Mucosa of stomach (tissue), 1 donor: ENCODE measurements around the gene CHIT1.
A peak's percentile ranks its signal among the peaks of the same experiment; 100 is the strongest.
"Not testable (repeated sequence)": the region's sequence is repeated elsewhere in the genome, so short reads cannot be mapped to it uniquely, and the experiment has no call there.

Experiments
- H3K27me3 ChIP-seq: one replicate; pipeline ENCODE4 v1.7.0; 2013; ENCODE audit warnings: mild to moderate bottlenecking, low read length; ENCODE audit not compliant: control insufficient read depth, insufficient read depth
- H3K36me3 ChIP-seq: one replicate; pipeline ENCODE4 v1.7.0; 2013; ENCODE audit warnings: low read length; ENCODE audit not compliant: control insufficient read depth, insufficient read depth
- H3K4me1 ChIP-seq: one replicate; pipeline ENCODE4 v1.7.0; 2013; ENCODE audit warnings: mild to moderate bottlenecking, low read length; ENCODE audit not compliant: control insufficient read depth, insufficient read depth
- H3K4me3 ChIP-seq: one replicate; pipeline ENCODE4 v1.7.0; 2013; ENCODE audit warnings: low read length
- H3K9ac ChIP-seq: one replicate; pipeline ENCODE4 v1.7.0; 2013; ENCODE audit warnings: mild to moderate bottlenecking, low read length, moderate library complexity
- H3K9me3 ChIP-seq: one replicate; pipeline ENCODE4 v1.7.0; 2013; ENCODE audit warnings: mild to moderate bottlenecking, low read length, moderate library complexity; ENCODE audit not compliant: control insufficient read depth
- donor health status: Pancreatic carcinoma.

The CHIT1 gene

DNA sequence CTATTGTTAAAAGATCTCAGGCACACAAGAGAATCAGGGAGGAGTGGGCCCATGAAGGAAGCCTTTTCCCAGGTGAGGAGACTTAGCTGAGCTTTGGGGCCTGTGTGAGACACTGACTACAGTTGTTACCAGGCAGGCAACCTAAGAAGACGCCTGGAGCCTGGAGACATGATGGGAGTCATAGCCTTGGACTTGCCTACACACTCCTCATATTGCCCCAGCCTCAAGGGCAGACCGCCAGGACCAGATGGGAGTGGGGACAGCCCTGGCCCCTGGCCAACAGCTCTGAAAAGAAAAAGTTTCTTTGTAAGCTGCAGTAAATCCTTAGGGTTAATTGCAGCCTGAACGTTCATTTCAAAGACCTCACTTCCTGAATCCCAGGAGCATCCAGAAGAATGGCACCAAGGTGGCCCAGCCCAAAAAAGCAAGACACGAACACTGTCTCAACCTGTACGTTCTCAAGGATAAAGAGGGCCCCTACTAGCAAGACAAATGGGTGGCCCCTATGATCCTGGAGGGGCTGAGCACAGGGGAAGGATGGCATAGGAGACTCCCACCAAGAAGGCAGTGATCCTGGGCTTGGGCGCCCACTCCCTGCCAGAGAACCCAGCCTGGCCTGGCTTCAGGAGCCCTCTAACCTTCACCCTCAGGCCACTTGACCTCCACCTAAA is 42.6 kb upstream of the CHIT1 start:
- no peak overlapping the region for H3K9ac ChIP-seq
- no peaks in the 10 kb centered on the region for H3K36me3 ChIP-seq
- peaks cover 43% of the 10 kb centered on the region for H3K4me1 ChIP-seq
- no peaks in the 10 kb centered on the region for H3K27me3 ChIP-seq
- no peak overlapping the region for H3K4me3 ChIP-seq
- H3K9me3 ChIP-seq = no peaks in the 10 kb centered on the region

DNA sequence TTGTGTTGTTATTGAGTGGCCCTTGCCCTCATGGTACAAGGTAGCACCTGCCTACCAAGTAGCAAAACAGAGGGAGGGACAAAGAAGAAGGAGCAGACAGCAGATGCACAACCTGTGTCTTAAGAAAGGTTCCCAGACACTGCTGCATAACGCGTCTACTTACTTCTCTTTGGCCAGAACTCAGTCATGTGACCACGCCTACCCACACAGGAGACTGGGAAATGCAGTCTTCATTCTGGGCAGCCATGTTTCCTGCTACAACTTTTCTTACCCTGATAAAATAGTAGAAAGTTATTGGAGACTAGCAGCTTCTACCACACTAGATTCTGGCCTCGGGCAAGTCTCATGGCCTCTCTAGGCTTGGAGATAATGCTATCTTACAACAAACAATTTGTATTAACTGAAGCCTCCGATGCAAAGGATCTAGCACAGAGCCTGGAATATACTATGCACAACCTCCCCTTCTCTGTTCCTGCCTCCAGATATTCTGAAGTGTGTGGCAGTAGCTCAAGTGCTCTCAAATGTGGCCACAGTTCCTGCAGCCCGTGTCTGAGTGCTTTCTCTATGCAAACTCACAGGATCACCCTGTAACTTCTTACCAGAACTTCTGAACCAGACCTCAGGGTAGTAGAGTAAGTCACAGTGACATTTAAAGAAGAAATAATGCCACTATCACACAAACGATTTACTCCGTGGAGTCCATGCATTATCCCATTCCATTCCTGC is 41.7 kb upstream of the CHIT1 start:
- H3K9me3 ChIP-seq = no peaks in the 10 kb centered on the region
- no peak overlapping the region for H3K9ac ChIP-seq
- peaks cover 37% of the 10 kb centered on the region for H3K4me1 ChIP-seq
- H3K27me3 ChIP-seq = no peaks in the 10 kb centered on the region
- no peak overlapping the region for H3K4me3 ChIP-seq
- H3K36me3 ChIP-seq = no peaks in the 10 kb centered on the region

DNA sequence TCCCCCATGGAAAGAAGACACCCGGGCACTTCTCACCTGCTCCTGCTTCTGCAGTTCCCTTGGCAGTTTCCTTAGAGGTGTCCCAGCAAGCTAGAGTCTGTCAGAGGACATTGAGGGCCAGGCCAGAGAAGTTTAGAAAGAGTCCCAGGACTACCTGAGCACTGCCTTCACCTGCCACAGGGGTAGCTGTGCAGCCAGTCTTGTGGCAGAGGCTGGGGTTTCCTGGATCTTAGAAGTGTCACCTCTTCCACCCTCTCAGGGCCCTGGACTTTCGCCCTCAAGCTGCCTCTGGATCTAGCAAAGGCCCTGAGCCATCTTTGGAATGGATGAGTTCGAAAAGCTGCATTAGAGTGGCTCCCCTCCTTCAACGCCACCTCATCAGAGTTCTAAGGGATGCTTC is 41.0 kb upstream of the CHIT1 start:
- Histone ChIP-seq H3K9me3 (no peaks in the 10 kb centered on the region), H3K27me3 (no peaks in the 10 kb centered on the region), H3K9ac (no peak overlapping the region), H3K4me3 (no peak overlapping the region), H3K36me3 (no peaks in the 10 kb centered on the region), H3K4me1 (peaks cover 37% of the 10 kb centered on the region)

DNA sequence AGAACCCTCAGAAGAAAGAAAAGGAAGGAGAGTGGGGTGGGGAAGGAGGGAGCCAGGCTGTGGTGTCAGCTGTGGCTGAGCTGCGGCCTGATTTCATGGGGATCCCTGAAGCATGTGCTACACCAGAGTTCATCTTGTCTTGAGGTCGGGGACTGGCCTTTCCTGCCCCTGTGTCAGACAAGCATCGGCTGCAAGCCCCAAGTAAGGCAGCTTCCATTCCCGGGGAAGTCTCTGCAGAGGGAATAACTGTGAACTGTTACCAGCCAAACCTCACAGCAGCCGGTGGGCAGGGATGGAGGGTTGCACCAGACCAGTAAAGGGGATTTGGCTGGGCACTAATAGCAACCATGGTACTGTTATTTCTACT is 40.2 kb upstream of the CHIT1 start:
- Histone ChIP-seq H3K4me3 (no peak overlapping the region), H3K27me3 (no peaks in the 10 kb centered on the region), H3K9me3 (no peaks in the 10 kb centered on the region), H3K36me3 (no peaks in the 10 kb centered on the region), H3K9ac (no peak overlapping the region), H3K4me1 (peaks cover 37% of the 10 kb centered on the region)

DNA sequence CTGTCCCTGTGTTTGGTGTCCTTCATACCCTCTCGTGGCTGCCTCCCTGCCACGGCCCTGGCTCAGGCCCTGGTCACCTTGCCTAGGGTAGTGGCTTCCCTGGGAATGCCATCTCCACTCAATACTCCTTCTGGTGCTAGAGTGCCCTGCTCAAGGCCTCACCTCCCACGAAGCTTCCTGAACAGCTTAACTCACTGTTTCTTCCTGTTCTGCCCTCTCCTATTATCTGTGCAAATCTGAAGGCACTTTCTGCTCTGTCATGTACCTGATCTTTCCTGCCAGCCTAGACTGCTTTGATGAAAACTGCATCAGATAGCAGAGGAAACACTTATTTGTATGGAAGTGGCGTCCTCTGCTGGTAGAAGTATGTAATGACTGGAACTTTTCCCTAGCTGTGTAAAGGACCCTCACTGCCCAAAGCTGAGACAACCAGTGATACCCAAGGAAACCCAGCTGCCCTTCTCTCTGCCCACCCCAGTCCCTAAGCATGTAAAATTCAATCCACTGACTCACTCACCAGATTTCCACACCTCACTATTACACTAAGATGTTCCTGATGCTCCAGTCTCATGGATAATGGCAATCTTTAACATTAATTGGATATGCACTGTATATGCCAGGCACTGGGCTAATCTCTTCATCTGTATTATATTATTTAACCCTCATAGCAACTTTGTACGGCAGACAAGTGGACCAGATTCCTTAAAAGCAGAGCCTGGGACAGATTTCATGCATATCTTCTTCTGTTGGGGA is 39.6 kb upstream of the CHIT1 start:
- H3K4me1 ChIP-seq = peaks cover 32% of the 10 kb centered on the region

DNA sequence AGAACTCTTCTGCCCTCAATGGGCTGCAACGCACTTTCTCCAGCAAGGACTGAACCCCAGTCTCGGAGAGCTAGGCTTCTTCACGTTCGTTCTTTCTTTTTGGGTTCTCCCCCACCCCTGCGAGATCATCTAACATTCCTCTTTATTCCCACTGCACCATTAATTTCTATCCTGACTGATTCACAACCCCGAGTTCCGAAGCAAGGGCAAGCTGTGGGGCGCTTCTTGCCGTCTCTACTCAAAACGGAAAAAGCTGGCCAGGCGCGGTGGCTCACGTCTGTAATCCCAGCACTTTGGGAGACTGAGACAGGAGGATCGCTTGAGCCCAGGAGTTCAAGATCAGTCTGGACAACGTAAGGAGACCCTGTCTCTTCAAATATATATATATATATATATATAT is 38.4 kb upstream of the CHIT1 start:
- Histone ChIP-seq H3K27me3 (no peaks in the 10 kb centered on the region), H3K4me3 (peak overlapping the region; percentile 70), H3K4me1 (peaks cover 21% of the 10 kb centered on the region), H3K36me3 (no peaks in the 10 kb centered on the region), H3K9me3 (no peaks in the 10 kb centered on the region), H3K9ac (peak overlapping the region; percentile 73)

More for the DNA sequence above, 39.6 kb upstream of the CHIT1 start:
- no peak overlapping the region for H3K4me3 ChIP-seq
- H3K27me3 ChIP-seq = no peaks in the 10 kb centered on the region
- no peaks in the 10 kb centered on the region for H3K36me3 ChIP-seq
- H3K9ac ChIP-seq = no peak overlapping the region
- no peaks in the 10 kb centered on the region for H3K9me3 ChIP-seq

DNA sequence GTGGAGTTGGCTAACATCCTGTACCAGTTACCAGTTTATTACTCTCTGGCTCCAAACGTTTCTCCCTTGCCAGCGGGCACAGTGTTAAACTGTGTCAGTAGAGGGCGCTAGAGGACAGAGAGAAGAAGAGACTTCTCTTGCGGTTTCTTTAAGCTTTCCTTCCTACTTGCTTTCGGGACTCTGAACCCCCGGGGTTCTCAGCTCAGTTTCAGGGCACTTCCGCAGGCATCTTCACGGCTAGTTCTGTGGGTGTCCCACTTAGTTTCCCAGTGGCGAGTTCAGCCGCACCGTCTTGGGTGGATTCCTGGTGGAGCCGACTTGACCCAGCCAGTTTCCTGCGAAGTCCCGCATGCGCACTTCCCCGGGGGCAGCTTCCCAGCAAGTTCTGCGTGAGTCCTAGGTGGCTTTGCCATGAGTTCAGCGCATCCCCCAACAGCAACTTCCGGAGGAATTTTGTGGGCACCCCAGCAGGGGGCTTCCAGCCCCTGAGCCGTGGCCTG is 37.9 kb upstream of the CHIT1 start:
- Histone ChIP-seq H3K4me3 (peak overlapping the region; percentile 70), H3K9me3 (no peaks in the 10 kb centered on the region), H3K9ac (peak overlapping the region; percentile 73), H3K4me1 (peaks cover 16% of the 10 kb centered on the region), H3K36me3 (no peaks in the 10 kb centered on the region), H3K27me3 (no peaks in the 10 kb centered on the region)

DNA sequence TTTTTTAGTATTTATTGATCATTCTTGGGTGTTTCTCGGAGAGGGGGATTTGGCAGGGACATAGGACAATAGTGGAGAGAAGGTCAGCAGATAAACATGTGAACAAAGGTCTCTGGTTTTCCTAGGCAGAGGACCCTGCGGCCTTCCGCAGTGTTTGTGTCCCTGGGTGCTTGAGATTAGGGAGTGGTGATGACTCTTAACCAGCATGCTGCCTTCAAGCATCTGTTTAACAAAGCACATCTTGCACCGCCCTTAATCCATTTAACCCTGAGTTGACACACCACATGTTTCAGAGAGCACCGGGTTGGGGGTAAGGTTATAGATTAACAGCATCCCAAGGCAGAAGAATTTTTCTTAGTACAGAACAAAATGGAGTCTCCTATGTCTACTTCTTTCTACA is 36.7 kb upstream of the CHIT1 start:
- H3K9me3 ChIP-seq, H3K9ac ChIP-seq, H3K4me3 ChIP-seq, H3K27me3 ChIP-seq, H3K36me3 ChIP-seq: not testable (repeated sequence)
- H3K4me1 ChIP-seq = peaks cover 14% of the 10 kb centered on the region

DNA sequence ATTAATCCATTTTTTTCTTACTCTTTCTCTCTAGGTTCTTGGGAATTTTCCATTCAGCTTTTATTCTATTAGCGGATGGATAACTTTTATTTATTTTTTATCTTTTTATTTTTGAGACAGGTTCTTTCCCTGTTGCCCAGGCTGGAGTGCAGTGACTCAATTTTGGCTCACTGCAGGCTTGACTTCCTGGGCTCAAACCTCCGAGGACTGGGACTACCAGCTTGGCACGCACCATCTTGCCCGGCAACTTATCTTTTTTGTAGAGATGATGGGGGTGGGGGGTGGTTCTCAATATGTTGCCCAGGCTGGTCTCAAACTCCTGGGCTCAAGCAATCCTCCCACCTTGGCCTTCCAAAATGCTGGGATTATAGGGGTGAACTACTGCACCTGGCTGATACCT is 36.1 kb upstream of the CHIT1 start:
- Histone ChIP-seq H3K4me3 (no peak overlapping the region), H3K9ac (no peak overlapping the region), H3K36me3 (no peaks in the 10 kb centered on the region)

DNA sequence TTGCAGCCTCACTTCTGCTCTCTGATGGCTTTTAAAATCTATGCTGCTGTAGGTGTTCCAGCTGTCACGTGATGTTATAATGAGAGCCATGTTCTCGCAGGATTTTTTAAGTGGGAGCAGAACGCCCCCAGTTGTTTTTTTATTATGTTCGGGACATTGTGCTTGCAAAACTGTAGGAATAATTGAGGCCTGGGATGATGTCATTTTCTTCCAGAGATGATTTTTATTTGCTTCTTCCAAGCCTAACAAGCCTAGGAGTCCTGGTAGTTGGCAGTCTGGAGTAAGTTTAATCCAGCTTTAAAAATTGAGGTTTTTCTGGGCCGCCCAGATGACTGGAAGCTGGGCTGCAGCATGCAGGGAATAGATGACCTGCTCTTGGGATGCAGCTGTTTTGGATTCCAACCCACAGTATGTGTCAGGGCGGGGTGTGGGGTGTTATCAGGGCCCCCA is 34.6 kb upstream of the CHIT1 start:
- H3K9ac ChIP-seq = no peak overlapping the region
- no peak overlapping the region for H3K4me3 ChIP-seq
- no peaks in the 10 kb centered on the region for H3K9me3 ChIP-seq
- peaks cover 7% of the 10 kb centered on the region for H3K4me1 ChIP-seq
- no peaks in the 10 kb centered on the region for H3K36me3 ChIP-seq
- no peaks in the 10 kb centered on the region for H3K27me3 ChIP-seq

More for the DNA sequence above, 36.1 kb upstream of the CHIT1 start:
- Histone ChIP-seq H3K27me3 (no peaks in the 10 kb centered on the region), H3K9me3 (no peaks in the 10 kb centered on the region), H3K4me1 (peaks cover 8% of the 10 kb centered on the region)

DNA sequence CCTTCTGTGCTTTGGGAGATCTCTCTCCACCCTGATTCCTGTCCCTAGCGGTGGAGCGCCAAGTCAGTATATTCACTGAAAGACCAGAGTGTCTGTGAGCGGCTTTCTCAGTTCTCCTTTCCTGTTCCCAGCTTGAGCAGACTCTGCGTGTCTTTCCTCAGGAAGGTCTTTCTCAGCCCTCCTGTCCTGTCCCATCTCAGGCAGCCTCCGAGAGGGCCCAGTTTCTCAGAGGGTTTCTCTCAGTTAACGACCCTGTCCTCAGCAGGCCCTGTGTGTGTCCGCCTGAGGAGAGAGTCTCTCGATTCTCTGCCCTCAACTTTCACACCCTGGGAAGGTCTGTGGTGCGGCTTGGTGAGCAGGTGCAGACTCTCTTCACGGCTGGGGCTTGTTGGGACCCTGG is 34.0 kb upstream of the CHIT1 start:
- Histone ChIP-seq H3K9ac (no peak overlapping the region), H3K27me3 (no peaks in the 10 kb centered on the region), H3K36me3 (no peaks in the 10 kb centered on the region), H3K4me1 (peaks cover 7% of the 10 kb centered on the region), H3K4me3 (no peak overlapping the region), H3K9me3 (no peaks in the 10 kb centered on the region)

DNA sequence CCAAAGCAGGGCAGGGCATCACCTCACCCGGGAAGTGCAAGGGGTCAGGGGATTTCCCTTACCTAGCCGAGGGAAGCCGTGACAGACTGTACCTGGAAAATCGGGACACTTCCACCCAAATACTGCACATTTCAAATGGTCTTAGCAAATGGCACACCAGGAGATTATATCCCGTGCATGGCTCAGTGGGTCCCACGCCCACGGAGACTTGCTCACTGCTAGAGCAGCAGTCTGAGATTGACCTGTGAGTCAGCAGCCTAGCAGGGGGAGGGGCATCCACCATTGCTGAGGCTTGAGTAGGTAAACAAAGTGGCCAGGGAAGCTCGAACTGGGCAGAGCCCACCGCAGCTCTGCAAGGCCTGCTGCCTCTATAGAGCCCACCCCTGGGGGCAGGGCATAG is 27.2 kb upstream of the CHIT1 start:
- H3K9ac ChIP-seq, H3K9me3 ChIP-seq, H3K4me1 ChIP-seq, H3K36me3 ChIP-seq, H3K27me3 ChIP-seq, H3K4me3 ChIP-seq: not testable (repeated sequence)
